Activated CD4-positive, alpha-beta memory T cell treated with anti-CD3 and anti-CD28 coated beads, Interleukin-2, amount 10 ng/mL, durations not matched to agents 7 days and 5 days (primary cell): ENCODE results near the gene OSBPL1A. TPM values are rescaled to one million over a fixed set of nuclear protein-coding genes. Genes with fewer than 3 reads are reported as not detected.
"Not testable (repeated sequence)": the region's sequence is repeated elsewhere in the genome, so short reads cannot be mapped to it uniquely, and the experiment has no call there.

Source experiments
- CTCF ChIA-PET: fragments of 350-600 bp; sonication (Branson Sonifier 250); formaldehyde crosslinking; loops from one replicate; lab custom pipeline; 2021; ENCODE audit warnings: antibody characterized with exemption, inconsistent platforms; lab: Charles Lee
- POLR2A ChIA-PET: fragments of 350-600 bp; sonication (Branson Sonifier 250); formaldehyde crosslinking; loops from one replicate; lab custom pipeline; 2021; ENCODE audit warnings: antibody characterized with exemption; lab: Charles Lee
- DNase-seq: peaks from one replicate; pipeline ENCODE4 v3.0.0-alpha.2; 2020
- H3K27ac Mint-ChIP-seq: one replicate; pipeline ENCODE4 v1.8.0; 2021; ENCODE audit warnings: mild to moderate bottlenecking, mixed read lengths
- H3K27me3 Mint-ChIP-seq: one replicate; pipeline ENCODE4 v1.8.0; 2021; ENCODE audit warnings: mixed read lengths
- H3K36me3 Mint-ChIP-seq: one replicate; pipeline ENCODE4 v1.8.0; 2021; ENCODE audit warnings: low read depth, mixed read lengths
- H3K4me1 Mint-ChIP-seq: one replicate; pipeline ENCODE4 v1.8.0; 2021; ENCODE audit warnings: mixed read lengths
- H3K4me3 Mint-ChIP-seq: one replicate; pipeline ENCODE4 v1.8.0; 2021; ENCODE audit warnings: mild to moderate bottlenecking, mixed read lengths
- H3K9me3 Mint-ChIP-seq: one replicate; pipeline ENCODE4 v1.8.0; 2021; ENCODE audit warnings: mixed read lengths
- total RNA-seq, 2 experiments: library from RNA; stranded (reverse); gene quantifications; one replicate each; pipeline ENCODE4 v1.2.3, GENCODE V29; 2021

OSBPL1A gene
- total RNA-seq, 2 experiments from 2014 or later = 0.53 to 0.93 TPM

DNA sequence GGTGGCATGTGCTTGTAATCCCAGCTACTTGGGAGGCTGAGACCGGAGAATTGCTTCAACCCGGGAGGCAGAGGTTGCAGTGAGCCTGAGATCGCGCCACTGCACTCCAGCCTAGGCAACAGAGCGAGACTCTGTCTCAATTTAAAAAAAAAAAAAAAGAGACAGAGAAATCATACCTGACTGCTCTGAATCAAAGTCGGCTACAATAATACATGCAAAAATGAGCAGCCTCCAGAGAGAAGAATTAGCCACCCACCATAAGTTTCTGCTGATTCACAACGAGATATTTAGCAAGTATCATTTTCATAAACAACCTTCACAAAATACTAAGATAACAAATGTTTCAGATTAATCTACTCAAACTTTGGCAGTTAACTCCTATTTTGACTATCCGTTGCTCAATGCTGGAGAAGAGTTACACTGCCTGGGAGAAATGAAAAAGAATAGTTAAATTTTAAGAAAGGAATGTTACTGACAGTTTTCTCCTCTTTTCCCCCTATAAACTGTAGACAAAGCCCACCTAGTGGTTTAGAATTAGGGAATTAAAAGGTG, 1.5 kb downstream of the OSBPL1A start:
- no peak overlapping the region for H3K4me3 Mint-ChIP-seq
- ChIA-PET CTCF (interaction anchor here (1.2 to 3.4 kb wide), 3 partner anchors 36 to 93 kb away, joined by 3 to 15 read pairs (median 5); no protein-coding TSS in a partner anchor), POLR2A (interaction anchor here (1.4 kb wide), 1 partner anchor 27 kb away, joined by 6 read pairs; no protein-coding TSS in a partner anchor)
- no peak for DNase-seq
- H3K9me3 Mint-ChIP-seq = no peaks in the 10 kb centered on the region
- H3K4me1 Mint-ChIP-seq = peaks cover 17% of the 10 kb centered on the region
- peaks cover 36% of the 10 kb centered on the region for H3K27me3 Mint-ChIP-seq
- no peak overlapping the region for H3K27ac Mint-ChIP-seq
- no peaks in the 10 kb centered on the region for H3K36me3 Mint-ChIP-seq

DNA sequence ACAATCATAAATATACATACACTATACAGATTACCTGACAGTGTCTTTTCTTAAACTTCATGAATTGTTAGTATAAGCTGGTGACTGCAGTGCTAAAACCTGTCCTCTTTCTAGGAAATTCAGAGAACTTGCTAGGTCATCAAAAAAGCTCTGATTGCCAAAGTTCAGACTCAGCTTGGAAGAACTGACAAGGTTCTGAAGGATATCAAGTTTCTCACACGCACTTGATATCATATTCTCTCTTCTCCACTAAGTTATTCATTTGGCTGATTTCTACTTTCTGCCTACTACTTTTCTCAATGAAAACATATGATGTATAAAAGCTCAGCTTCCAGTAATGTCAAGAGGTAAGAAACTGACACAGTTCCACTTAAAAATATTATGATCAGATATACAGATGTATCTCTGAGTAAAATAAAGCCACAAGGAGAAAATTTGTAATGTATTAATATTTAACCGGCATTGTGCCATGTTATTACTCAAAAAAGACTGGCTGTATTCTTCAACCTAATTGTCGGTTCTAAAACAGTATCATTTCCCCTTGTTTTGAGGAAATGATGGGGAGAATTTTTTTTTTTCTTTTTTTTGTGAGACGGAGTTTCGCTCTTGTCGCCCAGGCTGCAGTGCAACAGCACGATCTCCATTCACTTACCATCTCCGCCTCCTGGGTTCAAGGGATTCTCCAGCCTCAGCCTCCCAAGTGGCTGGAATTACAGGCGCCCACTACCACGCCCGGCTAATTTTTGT, 2.4 kb downstream of the OSBPL1A start:
- H3K4me1 Mint-ChIP-seq = peaks cover 17% of the 10 kb centered on the region
- CTCF ChIA-PET = no interaction called here
- no peak overlapping the region for H3K4me3 Mint-ChIP-seq
- H3K27me3 Mint-ChIP-seq = peaks cover 32% of the 10 kb centered on the region
- no peak for DNase-seq
- no peaks in the 10 kb centered on the region for H3K36me3 Mint-ChIP-seq
- H3K9me3 Mint-ChIP-seq = no peaks in the 10 kb centered on the region
- no peak overlapping the region for H3K27ac Mint-ChIP-seq
- POLR2A ChIA-PET = no interaction called here

DNA sequence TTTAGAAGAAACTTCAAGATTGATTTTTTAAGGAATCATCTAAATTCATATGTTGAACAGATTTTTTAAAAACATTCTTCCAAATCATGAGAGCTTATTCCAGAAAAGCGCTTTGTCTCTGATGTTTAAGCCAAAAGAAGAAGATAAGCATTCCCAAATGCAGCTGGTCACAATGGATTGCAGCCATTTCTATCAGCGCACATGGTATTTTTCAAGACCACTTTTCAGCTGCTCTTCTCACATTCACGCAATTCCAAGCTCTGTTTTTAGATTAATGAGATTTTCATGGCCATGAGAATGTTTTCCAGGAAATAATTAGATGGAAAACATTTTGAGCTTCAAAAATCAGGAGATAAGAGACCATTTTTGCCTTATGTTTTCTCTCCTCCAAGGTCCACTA, 8.7 kb downstream of the OSBPL1A start:
- DNase-seq = no peak
- Mint-ChIP-seq H3K27ac (no peak overlapping the region), H3K4me3 (no peak overlapping the region), H3K4me1 (no peaks in the 10 kb centered on the region), H3K27me3 (peaks cover 6% of the 10 kb centered on the region), H3K9me3 (no peaks in the 10 kb centered on the region), H3K36me3 (no peaks in the 10 kb centered on the region)
- CTCF ChIA-PET = no interaction called here
- POLR2A ChIA-PET = no interaction called here

DNA sequence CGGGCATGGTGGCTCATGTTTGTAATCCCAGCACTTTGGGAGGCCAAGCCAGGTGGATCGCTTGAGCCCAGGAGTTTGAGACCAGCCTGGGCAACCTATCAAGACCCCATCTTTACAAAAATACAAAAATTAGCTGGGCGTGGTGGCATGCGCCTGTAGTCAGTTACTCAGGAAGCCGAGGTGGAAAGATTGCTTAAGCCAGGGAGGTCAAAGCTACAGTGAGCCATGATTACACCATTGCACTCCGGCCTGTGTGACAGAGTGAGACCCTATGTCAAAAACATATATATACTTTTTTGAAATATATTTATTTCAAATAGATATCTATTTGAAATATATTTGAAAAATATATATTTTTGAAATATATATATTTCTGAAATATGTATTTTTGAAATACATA, 10.9 kb downstream of the OSBPL1A start:
- DNase-seq = no peak
- Mint-ChIP-seq H3K9me3 (no peaks in the 10 kb centered on the region), H3K36me3 (no peaks in the 10 kb centered on the region), H3K27me3 (peaks cover 6% of the 10 kb centered on the region), H3K4me3 (no peak overlapping the region), H3K27ac (no peak overlapping the region), H3K4me1 (no peaks in the 10 kb centered on the region)
- ChIA-PET CTCF (no interaction called here), POLR2A (no interaction called here)

DNA sequence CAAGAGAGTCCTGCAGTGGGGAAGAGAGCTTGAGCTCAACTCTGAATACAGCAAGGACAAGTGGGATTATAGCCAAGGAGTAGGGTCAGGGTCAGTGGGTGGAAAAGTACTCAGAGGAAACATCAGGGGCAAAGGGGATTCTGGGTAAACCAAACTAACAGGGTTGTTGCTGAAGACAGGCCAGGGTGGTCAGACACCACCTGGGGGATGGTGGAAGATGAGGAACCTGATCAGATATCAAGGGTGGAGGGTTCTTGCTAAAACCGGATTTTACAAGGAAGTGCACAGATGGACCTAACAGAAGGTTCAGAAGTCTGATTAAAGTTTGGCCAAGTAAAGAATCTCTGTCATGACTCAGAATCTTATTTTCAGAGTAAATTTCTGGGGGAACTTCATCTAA, 16.5 kb downstream of the OSBPL1A start:
- POLR2A ChIA-PET = no interaction called here
- no peaks in the 10 kb centered on the region for H3K4me1 Mint-ChIP-seq

DNA sequence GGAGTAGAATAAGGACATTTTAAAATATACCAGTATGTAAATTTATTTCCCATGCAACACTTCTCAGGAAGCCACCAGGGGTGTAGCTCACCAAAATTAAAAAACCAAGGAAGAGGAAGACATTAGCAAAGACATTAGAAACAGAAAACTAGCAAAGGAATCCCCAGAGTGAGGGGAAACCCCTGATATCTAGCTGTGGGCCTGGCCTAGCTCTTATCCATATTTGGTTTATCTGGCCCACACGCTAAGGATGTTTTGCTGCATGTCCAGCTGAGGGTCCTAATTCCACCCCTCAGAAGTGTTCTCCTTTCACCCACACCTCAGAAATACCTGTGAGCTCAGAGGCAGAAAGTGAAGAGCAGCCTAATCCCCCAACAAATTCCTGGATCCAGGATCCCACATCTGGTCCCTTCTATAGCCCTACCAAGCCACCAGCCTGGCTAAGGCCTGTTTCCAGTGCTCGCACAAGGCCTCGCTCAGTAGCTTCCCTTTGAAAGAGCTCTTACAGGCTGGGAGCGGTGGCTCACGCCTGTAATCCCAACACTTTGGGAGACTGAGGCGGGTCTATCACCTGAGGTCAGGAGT, 17.4 kb downstream of the OSBPL1A start:
- no peak for DNase-seq
- no peak overlapping the region for H3K4me3 Mint-ChIP-seq
- no peak overlapping the region for H3K27ac Mint-ChIP-seq
- no peaks in the 10 kb centered on the region for H3K4me1 Mint-ChIP-seq
- ChIA-PET CTCF (interaction anchor here (1.1 to 1.6 kb wide), 2 partner anchors 20 to 108 kb away, joined by 4 read pairs; no protein-coding TSS in a partner anchor), POLR2A (no interaction called here)
- no peaks in the 10 kb centered on the region for H3K9me3 Mint-ChIP-seq
- H3K36me3 Mint-ChIP-seq = no peaks in the 10 kb centered on the region
- H3K27me3 Mint-ChIP-seq = peaks cover 1% of the 10 kb centered on the region

More for the DNA sequence above, 16.5 kb downstream of the OSBPL1A start:
- Mint-ChIP-seq H3K9me3 (no peaks in the 10 kb centered on the region), H3K27me3 (peaks cover 1% of the 10 kb centered on the region), H3K36me3 (no peaks in the 10 kb centered on the region), H3K27ac (no peak overlapping the region), H3K4me3 (no peak overlapping the region)
- no peak for DNase-seq
- CTCF ChIA-PET = interaction anchor here (1.1 to 1.6 kb wide), 2 partner anchors 21 to 108 kb away, joined by 4 read pairs; no protein-coding TSS in a partner anchor

DNA sequence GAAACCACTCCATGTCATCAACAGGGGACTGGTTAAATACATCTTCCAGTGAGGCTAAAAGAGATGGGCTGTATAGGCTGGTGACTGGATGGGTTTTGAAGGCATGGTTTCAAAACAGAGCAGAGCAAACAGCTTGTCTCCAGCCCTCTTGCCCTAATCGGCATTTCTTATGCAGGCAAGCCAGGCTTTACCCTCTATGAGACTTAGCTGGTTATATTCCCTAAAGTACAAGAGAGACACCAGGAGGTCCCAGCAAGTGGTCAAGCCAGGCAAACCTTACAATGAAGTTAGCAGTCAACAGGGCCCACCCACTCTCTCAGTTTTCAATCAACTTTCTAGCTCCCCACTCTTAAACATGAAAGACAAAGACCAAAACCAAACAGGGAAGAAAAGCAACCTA, 19.0 kb downstream of the OSBPL1A start:
- no peak for DNase-seq
- Mint-ChIP-seq H3K4me3 (no peak overlapping the region), H3K9me3 (no peaks in the 10 kb centered on the region), H3K36me3 (no peaks in the 10 kb centered on the region), H3K27me3 (no peaks in the 10 kb centered on the region), H3K4me1 (no peaks in the 10 kb centered on the region), H3K27ac (no peak overlapping the region)
- ChIA-PET POLR2A (no interaction called here), CTCF (no interaction called here)

DNA sequence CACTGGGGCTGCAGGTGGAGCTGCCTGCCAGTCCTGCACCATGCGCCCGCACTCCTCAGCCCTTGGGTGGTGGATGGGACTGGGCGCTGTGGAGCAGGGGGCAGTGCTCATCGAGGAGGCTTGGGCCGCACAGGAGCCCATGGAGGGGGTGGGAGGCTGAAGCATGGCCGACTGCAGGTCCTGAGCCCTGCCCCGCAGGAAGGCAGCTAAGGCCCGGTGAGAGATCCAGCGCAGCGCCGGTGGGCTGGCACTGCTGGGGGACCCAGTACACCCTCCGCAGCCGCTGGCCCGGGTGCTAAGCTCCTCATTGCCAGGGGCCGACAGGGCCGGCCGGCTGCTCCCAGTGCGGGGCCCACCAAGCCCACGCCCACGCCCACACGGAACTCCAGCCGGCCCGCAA, 21.1 kb downstream of the OSBPL1A start:
- H3K36me3 Mint-ChIP-seq, H3K27ac Mint-ChIP-seq, DNase-seq, H3K9me3 Mint-ChIP-seq, CTCF ChIA-PET, POLR2A ChIA-PET, H3K4me3 Mint-ChIP-seq, H3K27me3 Mint-ChIP-seq, H3K4me1 Mint-ChIP-seq: not testable (repeated sequence)

DNA sequence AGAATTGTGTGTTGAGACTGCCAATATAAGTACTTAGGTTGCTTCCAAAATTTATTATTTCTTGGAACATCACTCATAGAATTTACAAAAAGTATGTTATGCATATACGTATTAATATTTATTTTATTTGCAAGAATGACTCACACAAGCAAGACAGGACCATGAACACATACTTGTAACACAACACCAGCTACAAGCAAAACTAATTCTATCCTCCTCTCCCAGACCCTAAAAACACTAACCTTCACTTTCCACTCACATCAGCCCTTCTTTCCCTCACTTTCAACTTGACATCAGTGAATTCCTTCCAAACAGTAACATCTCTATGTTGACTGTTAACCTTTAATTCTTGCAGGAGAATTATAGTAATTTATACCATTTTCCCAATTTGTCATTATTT, 24.3 kb downstream of the OSBPL1A start:
- POLR2A ChIA-PET = no interaction called here
- no peaks in the 10 kb centered on the region for H3K27me3 Mint-ChIP-seq

DNA sequence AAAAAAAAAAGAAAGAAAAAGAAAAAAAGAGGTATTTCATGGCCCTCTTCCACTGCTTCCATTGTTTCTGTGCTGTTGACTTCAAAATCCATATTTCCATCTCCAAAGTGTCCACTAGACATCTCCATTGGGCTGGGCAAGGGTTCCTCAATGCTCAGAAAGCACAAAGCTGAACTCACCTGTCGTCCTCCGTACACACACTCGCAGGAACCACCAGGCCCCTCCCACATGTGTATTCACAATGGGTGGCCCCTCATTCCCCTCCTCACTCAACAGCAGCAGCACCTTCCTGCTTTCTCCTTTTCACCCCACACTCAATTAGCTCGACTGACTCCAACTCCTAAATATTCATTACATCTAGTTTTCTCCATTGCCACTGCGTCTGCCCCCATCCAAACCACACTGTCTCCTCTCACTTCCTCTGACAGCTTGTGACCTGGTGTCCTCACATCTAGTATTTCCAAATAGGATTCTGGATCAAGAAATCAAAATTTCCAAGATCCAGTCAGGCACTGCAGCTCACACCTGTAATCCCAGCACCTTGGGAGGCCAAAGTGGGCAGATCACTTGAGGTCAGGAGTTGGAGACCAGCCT, 25.2 kb downstream of the OSBPL1A start:
- CTCF ChIA-PET = interaction anchor here (1.2 to 1.6 kb wide), 2 partner anchors 13 to 116 kb away, joined by 3 read pairs; no protein-coding TSS in a partner anchor
- Mint-ChIP-seq H3K4me3 (no peak overlapping the region), H3K9me3 (no peaks in the 10 kb centered on the region), H3K27ac (no peak overlapping the region), H3K27me3 (no peaks in the 10 kb centered on the region), H3K4me1 (peaks cover 23% of the 10 kb centered on the region), H3K36me3 (no peaks in the 10 kb centered on the region)
- no peak for DNase-seq
- POLR2A ChIA-PET = no interaction called here

More for the DNA sequence above, 24.3 kb downstream of the OSBPL1A start:
- Mint-ChIP-seq H3K4me1 (peaks cover 22% of the 10 kb centered on the region), H3K4me3 (no peak overlapping the region), H3K9me3 (no peaks in the 10 kb centered on the region), H3K36me3 (no peaks in the 10 kb centered on the region), H3K27ac (no peak overlapping the region)
- DNase-seq = no peak
- CTCF ChIA-PET = interaction anchor here (1.2 kb wide), 1 partner anchor 116 kb away, joined by 3 read pairs; no protein-coding TSS in a partner anchor

DNA sequence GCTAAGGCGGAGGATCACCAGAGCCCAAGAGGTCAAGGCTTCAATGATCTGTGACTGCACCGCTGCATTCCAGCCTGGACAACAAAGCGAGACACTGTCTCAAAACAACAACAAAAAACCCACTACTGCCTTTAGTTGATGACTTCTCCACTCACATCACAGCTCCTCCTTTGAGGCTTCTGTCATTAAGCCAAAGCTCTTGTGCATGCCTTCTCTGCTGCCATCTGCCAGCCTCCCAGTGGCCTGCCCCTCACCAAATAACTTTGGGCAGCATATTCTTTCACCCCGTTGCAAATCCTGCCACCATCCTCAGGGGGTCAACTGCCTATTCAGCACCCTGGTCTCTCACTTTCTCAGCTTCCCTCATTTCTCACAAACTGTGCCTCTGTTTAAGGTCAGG, 27.5 kb downstream of the OSBPL1A start:
- H3K4me1 Mint-ChIP-seq = peaks cover 23% of the 10 kb centered on the region
- no peak for DNase-seq
- H3K27me3 Mint-ChIP-seq = no peaks in the 10 kb centered on the region
- ChIA-PET CTCF (interaction anchor here (0.8 to 3.8 kb wide), 2 partner anchors 10 to 118 kb away, joined by 3 to 23 read pairs; no protein-coding TSS in a partner anchor), POLR2A (no interaction called here)
- no peak overlapping the region for H3K4me3 Mint-ChIP-seq
- H3K27ac Mint-ChIP-seq = no peak overlapping the region
- H3K9me3 Mint-ChIP-seq = no peaks in the 10 kb centered on the region
- H3K36me3 Mint-ChIP-seq = no peaks in the 10 kb centered on the region

DNA sequence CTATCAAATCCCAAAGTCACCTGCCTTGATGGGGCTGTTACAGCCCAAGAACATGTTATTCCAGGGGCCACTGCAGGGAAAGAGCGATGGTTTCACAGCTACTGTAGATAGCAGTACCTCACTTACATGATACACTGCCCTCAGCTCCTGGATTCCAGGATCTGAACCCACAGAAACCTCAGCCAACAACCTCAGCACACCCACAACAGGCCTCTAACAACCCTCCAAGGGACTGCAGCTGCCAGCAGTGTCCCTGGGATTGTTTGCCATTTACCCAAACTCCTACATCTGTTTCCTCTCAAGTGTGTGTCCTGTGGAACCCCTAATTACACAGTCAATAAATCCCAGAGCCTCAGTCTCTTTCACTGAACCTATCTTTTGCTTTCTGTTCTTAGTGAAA, 28.2 kb downstream of the OSBPL1A start:
- Mint-ChIP-seq H3K27ac (no peak overlapping the region), H3K27me3 (no peaks in the 10 kb centered on the region), H3K4me1 (peaks cover 23% of the 10 kb centered on the region), H3K4me3 (no peak overlapping the region), H3K9me3 (no peaks in the 10 kb centered on the region), H3K36me3 (no peaks in the 10 kb centered on the region)
- DNase-seq = no peak
- POLR2A ChIA-PET = interaction anchor here (1.0 kb wide), 1 partner anchor 28 kb away, joined by 6 read pairs; the partner anchor contains the start of gene OSBPL1A
- CTCF ChIA-PET = interaction anchor here (0.8 to 3.8 kb wide), 4 partner anchors 9 to 121 kb away, joined by 3 to 23 read pairs (median 7); no protein-coding TSS in a partner anchor
